GM06990 (cell line): ENCODE measurements around the gene SLC2A13.

Source experiments
- DNase-seq: peaks from one replicate; pipeline ENCODE4 v3.0.0-alpha.2; 2011; ENCODE audit not compliant: insufficient read length; ENCODE audit errors: extremely low read depth
- H3K27me3 ChIP-seq: replicated peaks from 2 replicates; pipeline ENCODE4 v1.6.0; 2011; ENCODE audit warnings: low read length; ENCODE audit not compliant: control insufficient read depth, insufficient read depth
- H3K36me3 ChIP-seq: 2 replicates; pipeline ENCODE4 v1.5.1; 2011; ENCODE audit warnings: low read length; ENCODE audit not compliant: control insufficient read depth, insufficient read depth
- H3K4me3 ChIP-seq: replicated peaks from 2 replicates; pipeline ENCODE4 v1.5.1; 2011; ENCODE audit warnings: low read depth, mild to moderate bottlenecking, control low read depth, low read length
- CTCF ChIP-seq: IDR thresholded peaks from 2 replicates; pipeline ENCODE4 v1.5.1; 2011; ENCODE audit warnings: low read length, control low read depth, mild to moderate bottlenecking, inconsistent platforms; ENCODE audit not compliant: insufficient read depth, poor library complexity, severe bottlenecking

SLC2A13 gene

GRCh38 chr12:40107803-40108620, 2.1 kb upstream of the SLC2A13 start:
- Histone ChIP-seq H3K27me3 (no peaks in the 10 kb centered on the region), H3K36me3 (no peaks in the 10 kb centered on the region), H3K4me3 (peak overlapping the region; percentile 53)
- no peak for TF ChIP-seq CTCF
- DNase-seq, result no peak

- TF ChIP-seq CTCF, result peak; percentile 82
- no peaks in the 10 kb centered on the region for H3K36me3 ChIP-seq
- H3K27me3 ChIP-seq, result no peaks in the 10 kb centered on the region
- peak overlapping the region; percentile 53 for H3K4me3 ChIP-seq
- peak; percentile 21 for DNase-seq
Observed at GRCh38 chr12:40107098-40107802, 1.4 kb upstream of the SLC2A13 start.

GRCh38 chr12:40106655-40107054, 774 bp upstream of the SLC2A13 start:
- H3K4me3 ChIP-seq, result no peak overlapping the region; the same call in 1 of the 2 replicates
- no peak for DNase-seq
- H3K27me3 ChIP-seq, result no peaks in the 10 kb centered on the region

GRCh38 chr12:40106202-40106533, 287 bp upstream of the SLC2A13 start:
- Histone ChIP-seq H3K4me3 (peak overlapping the region; percentile 81; the same call in 1 of the 2 replicates), H3K36me3 (no peaks in the 10 kb centered on the region), H3K27me3 (no peaks in the 10 kb centered on the region)
- no peak for DNase-seq
- no peak for TF ChIP-seq CTCF

More at GRCh38 chr12:40106655-40107054, 774 bp upstream of the SLC2A13 start:
- H3K36me3 ChIP-seq, result no peaks in the 10 kb centered on the region
- TF ChIP-seq CTCF, result no peak

GRCh38 chr12:40105265-40105514, 691 bp downstream of the SLC2A13 start:
- no peak for TF ChIP-seq CTCF
- Histone ChIP-seq H3K27me3 (no peaks in the 10 kb centered on the region), H3K36me3 (no peaks in the 10 kb centered on the region), H3K4me3 (peak overlapping the region; percentile 81)
- no peak for DNase-seq
